ENCODE results near the gene EPSTI1.
A peak's percentile ranks its signal among the peaks of the same experiment; 100 is the strongest.

The EPSTI1 gene

DNA sequence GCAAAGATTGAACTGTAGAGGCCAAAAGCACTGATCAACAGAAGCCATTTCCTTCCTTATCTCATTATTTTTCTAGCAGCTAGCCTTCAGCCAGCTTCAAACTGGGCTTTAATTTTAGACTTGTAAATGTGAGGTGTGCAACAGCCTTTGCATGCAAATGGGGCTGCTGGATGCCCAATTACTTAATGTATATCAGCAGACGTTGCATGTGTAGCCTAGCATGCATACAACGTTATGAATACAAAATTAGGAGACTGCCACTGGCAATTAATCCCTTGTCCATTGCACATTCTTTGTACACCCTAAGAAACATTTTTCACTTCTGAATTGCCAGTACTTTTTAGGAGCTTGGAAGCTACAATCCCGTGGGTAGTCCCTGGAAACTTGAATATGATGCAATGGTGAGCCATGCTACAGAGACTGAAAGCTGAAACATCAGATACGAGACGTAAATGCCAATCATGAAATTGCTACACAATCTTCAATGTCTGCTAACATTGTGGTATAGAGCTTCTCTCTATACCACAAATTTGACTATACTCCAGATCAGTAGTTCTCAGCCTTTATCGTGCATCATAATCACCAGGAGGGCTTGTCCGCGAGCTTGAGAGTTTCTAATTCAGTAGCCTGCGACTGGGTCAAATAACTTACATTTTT, 20.2 kb downstream of the EPSTI1 start:
- no peak for DNase-seq (ENCODE audit: low spot score)

DNA sequence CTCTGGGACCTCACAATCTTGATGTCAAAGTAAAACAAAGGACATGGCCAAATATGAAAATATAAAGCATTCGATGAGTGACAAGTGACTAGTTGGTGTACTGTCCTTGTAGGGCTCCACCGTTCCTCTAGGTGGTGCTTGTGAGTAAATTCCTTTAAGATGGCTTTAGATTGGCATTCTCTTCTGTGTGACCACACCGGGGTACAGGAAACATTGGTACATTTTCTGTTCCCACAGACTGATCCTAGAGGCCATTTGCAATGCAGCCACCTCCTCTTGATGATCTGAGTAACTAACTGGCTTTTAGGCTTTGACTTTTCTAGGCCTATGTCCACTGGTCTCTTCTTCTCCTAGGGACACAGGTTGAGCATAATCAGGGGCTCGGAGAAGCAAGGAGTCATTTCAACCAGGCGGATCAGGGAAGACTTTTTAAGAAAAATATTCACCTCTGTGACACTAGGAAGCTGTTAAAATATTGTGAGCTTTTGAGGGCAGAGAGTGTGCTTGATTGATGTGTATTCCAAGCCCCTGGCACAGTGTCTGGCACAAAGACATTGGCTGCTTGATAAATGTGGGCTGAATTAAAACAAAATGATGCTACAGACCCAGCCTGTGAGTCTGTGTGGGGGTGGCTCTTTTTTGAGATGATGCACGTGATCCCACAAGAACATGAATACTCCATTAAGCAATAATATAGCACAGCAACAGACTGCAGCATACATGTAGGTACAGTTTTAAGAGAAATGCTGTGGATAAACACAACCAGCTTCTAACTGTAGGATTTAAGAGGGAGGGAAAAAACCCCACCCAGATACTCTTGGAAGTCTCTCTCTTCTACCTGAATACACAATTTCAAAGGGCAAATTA, 21.0 kb downstream of the EPSTI1 start:
- DNase-seq (ENCODE audit: low spot score): peak; percentile 44

DNA sequence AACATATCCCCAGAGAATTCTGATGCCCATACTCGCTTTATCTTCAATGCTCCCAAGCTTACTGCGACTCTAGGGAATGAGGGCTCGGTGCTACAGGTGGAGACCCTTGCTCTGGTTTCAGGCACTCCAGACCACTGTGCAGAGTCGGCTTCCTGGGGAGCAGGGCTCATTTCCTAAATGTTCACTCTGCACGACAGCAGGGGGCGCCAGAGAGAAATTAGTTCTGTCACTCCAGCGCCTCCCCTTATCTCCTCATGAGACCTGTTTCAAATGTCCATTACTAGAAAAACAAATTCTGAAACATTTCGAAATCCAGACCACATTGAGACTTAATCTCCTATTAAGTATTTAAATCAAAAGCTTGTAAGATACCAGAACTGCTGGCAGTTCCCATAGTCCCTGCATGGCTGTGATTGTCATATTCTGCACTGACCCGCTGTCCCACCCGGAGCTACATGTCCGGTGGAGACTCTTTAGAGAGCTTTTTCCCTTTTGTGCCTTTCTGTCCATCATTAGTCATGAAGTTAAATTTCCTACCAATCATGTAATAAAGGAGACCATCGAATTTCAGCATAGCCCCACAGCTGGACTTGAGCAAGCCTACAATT, 22.4 kb downstream of the EPSTI1 start:
- peak; percentile 58 for DNase-seq (ENCODE audit: low spot score)

DNA sequence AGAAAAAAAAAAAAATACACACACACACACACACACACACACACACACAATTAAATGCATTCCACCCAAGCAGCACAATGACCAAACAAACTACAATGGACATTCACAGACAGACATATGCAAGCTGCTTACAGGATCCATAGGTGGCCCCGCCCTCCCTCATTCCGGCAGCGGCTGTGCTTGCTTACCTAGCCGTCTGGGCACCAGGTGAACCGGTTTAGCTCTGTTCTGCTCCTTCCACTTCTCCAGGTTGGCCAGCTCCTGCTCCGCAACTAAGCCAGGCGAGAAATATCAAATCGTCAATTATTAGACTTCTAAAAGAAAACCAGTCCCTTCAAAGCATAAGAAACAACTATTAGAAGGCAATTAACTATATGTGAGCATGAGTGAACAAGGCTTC, 23.1 kb downstream of the EPSTI1 start:
- DNase-seq (ENCODE audit: low spot score): no peak

DNA sequence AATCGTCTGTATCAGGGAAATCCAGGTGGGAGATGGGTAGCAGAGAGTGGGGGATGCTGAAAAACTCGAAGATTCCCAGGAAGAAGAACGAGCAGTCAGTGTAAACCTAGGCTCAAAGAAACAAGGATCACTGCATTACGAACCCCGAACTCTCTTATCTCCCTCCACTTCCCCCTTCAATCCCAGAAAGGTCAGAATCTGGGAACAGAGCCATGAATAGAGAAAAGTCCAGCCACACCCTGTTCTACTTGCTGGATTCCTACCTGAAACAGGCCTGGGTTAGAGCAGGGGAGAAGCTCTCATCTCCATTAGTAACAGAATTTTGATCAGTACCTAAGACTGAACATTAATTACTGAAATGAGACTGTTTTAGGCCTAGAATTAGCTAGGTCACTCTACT, 24.4 kb downstream of the EPSTI1 start:
- no peak for DNase-seq (ENCODE audit: low spot score)

DNA sequence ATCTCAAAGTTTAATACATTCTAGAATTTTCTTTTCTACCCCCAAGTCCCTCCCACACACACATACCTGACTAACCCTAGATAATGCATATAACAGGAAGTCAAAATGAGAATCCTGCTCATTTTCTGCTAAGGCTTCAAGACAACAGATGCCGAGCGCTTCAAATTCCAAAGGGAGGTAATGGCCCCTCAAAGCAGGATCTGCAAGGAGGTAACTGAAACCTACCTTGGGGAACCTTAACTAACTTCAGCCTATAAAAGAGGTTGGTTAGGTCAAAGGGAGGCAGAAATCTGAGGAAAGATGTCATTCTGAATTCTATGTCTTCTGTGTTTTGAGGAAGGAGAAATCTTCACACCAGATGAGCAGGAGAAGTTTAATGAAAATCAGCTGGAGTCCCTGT, 26.8 kb downstream of the EPSTI1 start:
- no peak for DNase-seq (ENCODE audit: low spot score)

DNA sequence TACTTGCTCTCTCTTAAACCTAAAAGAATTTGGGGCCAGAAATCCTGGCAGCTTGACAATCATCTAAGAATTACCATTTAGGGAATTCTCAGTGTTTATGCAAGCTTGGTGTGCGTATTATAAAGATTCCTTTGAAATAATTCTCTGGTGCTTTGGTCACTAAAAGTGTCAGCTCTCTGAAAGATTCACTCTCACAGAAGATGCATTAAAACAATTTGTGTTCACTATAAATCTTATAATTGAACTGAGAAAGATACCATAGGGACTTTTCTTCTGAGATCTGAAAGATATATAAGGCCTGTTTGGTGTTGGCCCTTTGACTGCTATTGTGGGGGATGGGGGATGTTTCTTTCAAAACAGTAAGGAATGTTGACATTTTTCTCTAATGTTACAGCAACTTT, 27.3 kb downstream of the EPSTI1 start:
- DNase-seq (ENCODE audit: low spot score): no peak

DNA sequence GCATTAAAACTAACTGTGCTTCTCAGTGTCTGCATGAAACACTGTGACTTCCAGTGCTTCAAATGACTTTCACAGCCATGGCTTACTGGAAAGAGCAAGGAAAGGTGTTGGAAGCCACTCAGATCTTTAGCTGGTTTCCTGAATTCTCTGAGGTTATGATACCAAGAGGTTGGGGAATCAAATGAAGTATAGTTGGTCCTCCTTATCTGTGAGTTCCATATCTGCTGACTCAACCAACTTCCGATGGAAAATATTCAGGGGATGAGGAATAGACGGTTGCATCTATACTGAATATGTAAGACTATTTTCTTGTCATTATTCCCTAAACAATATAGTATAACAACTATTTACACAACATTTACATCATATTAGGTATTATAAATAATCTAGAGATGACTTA, 32.4 kb downstream of the EPSTI1 start:
- no peak for DNase-seq (ENCODE audit: low spot score)

DNA sequence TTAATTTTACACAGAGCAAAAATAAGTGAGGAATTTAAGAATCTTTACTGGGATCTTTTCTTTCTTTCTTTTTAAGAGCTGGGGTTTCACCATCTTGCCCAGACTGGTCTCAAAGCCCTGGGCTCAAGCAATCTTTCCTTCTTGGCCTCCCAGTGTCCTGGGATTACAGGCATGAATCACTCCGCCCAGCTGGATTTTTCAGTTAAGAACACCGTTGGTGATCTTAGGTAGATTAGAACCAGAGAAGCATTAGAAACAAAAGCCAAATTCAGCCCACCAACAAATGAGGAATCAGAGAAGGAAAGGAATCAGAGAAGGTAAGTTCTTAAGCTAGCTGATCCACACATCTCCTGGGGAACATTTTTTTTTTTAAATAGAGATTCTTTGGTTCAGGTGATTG, 34.2 kb downstream of the EPSTI1 start:
- no peak for DNase-seq (ENCODE audit: low spot score)

DNA sequence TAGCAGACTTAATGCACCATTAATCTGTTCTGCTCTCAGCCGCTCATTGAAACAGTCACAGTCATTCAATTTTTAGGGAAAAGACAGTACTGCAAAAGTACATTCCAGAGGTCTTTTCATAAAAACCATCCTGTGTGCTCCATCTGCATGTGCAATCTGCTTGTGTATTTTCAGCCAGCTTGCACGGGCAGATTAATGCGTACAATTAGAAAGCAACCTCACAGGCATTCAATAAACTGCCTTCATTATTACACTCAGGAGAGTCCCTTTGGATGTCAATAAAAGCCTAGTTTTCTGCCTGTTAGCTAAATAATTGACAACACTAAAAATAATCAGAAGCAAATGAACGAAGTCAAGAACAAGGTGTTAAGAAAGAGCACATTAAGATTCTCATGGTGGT, 41.9 kb downstream of the EPSTI1 start:
- peak; percentile 9 for DNase-seq (ENCODE audit: low spot score)

DNA sequence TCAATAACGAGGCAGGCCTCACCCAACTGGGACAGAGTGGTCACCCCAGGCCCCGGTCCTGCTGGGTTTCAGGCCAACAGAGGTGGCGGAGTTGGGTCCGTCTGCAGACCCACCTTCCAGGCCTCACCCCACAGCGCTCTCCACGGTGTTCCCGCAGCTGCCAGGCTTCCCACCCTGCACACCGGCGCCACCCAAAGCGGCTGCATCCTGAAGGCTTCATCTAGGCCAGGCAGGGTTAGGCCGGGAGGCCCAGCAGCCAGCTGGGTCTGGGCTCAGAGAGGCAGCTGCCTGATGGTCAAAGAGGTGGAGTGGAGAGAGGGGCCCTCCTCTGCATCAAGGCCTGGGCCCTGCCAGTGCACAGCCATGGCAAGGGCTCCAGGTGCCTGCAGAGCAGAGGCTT, 44.1 kb downstream of the EPSTI1 start:
- DNase-seq (ENCODE audit: low spot score): no peak

DNA sequence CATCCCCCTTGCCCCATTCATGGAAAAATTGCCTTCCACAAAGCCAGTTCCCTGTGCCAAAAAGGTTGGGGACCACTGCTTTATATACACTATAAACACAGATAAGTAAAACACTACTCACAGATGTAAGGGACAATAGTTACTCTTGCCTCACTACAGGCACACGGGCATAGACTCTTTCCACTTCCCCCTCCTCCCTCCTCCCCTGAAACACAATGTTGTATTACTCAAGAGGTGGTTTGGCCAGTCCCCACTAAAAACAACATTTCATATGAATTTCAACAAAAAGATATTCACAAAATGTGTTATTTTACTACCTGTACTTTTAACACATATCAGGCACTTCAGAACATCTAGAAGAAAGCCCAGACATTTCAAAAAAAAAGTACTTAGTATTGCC, 45.1 kb downstream of the EPSTI1 start:
- no peak for DNase-seq (ENCODE audit: low spot score)

DNA sequence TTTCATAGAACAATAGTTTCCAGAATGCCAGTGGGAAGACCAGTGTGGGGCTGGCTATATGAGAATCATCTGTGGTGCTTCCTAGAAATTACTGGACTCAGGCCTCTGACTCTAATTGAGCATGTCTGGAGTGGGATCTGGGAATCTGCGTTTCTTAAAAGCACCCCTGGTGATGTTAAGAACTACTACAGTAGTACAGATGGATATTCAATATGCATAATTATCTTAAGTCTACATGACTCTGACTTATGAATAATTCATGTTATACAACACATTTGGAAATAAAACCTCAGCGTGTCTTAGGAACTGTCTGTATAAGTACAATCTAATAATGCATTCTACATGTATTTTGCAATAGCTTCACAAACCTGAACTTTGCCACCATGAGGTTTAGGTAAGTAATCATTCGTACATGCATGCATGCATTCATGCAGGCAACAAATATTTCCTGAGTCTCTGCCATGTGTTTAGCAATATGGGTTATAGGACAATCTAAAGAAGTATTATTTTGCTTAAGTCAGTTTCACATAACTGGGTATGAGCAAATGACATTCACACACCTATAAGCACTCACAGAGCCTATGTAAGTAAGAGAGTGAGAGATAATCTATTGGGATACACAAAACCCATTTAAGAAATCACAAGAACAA, 62.0 kb downstream of the EPSTI1 start:
- DNase-seq (ENCODE audit: low spot score): no peak

DNA sequence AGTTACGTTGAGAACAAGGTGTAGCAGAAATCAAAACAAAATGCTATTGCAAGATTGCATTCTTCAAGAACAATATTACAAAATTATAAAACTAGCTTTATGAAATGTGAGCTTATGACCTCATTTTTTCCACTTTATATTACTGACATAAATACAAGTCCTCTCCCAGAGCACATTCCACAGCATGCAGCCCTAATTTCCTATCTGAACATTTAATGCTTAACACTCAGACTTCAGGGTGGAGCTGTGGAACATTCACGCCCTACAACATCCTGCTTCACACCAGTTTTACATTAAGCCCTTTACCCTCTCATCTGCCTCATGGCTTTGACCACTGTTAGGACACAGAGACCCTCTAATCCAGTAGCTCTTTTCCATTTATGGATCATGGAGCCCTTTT, 65.5 kb downstream of the EPSTI1 start:
- DNase-seq (ENCODE audit: low spot score): no peak

DNA sequence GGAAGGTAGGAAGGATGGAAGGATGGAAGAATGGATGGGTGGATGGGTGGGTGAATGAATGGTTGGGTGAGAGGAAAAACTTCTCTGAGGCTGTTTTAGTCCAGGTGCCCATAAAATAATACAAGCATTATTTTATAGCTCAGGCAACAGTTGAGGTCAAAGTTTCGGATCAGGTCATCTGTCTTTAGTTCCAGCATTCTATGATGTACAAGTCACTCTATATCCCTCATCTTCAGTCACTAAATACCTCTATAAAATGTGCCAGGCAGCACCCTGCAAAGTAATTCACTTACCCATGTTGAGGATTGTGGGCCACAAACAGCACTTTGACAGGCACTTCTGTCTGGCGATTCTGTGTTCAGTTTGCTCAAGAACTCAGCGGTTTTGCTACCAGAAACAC, 66.0 kb downstream of the EPSTI1 start:
- DNase-seq (ENCODE audit: low spot score): no peak

DNA sequence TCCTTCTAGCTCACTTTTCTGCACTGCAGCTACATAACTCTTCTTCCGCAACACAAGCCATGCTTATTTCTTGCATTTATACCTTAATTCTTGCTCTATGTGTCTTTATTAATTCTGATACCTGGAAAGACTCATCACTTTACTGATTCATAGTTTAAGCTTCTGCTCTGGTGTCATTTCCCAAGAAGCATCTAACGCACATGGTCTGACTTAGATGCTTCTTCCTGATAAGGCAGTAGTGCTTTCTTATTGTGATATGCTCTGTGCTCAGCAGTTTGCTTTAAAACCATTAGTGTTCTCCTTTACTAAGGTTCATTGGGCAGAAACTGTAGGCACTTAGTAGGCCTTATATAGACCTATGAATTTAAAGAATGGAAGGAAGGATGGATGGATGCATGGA, 66.4 kb downstream of the EPSTI1 start:
- DNase-seq (ENCODE audit: low spot score): no peak

DNA sequence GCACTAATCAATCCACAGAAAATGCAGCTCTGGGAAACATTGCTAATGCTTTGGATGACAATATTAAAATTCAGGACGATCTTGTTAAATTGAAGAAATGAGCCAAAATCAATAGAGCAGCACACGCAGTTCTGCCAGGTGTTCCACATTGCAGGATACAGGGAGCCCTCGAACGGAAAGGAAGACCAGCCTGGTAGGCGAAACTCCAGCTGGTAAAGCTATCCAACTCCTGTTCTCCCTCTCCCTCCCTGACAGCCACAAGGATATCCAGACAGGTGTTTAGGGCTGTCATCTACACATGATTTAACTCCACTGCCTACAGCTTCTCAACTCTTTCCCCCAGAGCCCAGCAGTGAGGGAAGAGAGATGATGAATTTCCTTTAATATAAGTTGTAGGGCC, 67.7 kb downstream of the EPSTI1 start:
- DNase-seq (ENCODE audit: low spot score): no peak

DNA sequence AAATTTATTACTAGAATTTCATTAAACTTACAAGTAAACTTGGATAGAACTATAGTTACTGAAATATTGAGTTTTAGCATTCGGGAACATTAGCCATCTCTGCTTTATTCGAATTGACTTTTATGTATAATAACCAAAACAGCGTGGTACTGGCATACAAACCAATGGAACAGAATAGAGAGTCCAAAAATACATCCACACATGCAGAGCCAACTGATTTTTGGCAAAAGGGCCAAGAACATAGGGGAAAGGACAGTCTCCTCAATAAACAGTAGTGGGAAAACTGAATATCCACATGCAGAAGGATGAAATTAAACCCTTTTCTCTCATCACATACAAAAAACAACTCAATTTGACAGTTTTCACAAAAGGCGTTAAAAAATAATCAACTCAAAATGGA, 84.3 kb downstream of the EPSTI1 start:
- peak; percentile 15 for DNase-seq (ENCODE audit: low spot score)

DNA sequence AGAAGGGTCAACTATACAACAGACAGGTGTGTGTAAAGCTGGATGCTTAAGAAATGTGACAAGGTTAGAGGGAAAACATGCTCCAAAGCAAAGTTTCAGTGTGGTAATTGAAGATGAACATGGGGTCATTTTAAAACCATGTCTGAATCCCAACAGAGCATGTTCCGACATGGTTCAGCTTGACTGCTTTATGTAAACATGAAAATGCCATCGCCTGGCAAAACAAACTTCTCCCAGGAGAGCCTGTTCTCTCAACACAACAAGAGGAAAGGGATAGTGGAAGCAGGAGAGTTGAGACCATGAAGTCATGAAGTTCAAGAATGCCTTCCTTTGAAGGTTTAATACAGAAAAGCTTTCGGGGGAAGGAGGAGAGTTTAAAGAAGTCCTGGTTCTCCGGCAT, 85.8 kb downstream of the EPSTI1 start:
- DNase-seq (ENCODE audit: low spot score): no peak

DNA sequence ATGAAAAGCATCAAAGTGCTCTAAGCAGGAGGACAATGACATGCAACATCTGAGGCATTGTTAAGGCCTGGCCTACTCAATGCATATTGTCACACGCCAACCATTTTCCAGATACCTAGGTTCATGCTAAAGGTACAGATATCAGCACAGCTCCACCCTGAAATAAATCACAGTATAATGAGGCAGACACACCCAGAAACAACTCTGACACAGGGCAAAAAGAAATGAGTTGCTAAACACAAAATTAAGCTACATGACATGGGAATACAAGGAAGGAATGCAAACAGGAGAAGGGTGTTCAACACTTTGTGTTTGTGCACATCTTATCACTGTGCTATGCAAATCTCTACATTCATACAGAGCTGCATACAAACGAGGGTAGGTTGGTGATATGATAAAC, 86.5 kb downstream of the EPSTI1 start:
- no peak for DNase-seq (ENCODE audit: low spot score)

DNA sequence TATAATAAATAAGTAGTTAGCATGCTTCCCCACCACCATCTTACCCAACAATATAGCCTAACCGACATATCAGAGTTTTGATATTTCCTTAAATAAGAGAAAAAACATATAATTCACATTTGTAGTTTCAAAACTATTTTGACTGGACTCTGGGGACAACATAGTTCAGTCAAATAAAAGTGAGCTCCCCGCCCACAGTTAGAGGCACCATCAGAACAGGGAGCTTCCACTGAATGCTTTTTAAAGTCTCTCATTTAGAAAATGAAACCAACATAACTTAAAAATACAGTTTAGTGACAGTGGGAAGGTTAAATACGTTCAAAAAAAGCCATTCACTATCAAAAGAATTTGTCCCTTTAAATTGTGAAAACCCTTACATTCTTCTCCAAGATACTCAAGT, 92.8 kb downstream of the EPSTI1 start:
- no peak for DNase-seq (ENCODE audit: low spot score)

DNA sequence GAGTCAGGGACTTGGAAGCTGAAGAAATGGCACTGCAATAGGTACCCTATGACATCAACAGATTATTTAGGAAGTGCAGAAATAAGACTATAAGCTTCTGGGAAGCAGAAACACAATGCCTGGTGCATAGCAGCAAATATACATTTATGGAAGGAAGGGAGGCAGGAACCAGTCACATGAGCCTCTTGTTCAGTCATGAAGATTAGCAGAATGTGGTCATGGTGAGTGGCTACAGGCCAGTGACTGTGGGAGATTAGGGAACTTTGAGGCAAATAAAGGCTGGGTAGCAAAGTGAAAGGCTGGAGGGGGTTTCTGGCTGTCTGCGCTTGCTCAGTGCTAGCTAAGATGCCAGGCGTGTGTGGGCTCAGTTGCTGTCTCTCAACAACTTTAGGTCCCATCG, 96.3 kb downstream of the EPSTI1 start:
- DNase-seq (ENCODE audit: low spot score): no peak

DNA sequence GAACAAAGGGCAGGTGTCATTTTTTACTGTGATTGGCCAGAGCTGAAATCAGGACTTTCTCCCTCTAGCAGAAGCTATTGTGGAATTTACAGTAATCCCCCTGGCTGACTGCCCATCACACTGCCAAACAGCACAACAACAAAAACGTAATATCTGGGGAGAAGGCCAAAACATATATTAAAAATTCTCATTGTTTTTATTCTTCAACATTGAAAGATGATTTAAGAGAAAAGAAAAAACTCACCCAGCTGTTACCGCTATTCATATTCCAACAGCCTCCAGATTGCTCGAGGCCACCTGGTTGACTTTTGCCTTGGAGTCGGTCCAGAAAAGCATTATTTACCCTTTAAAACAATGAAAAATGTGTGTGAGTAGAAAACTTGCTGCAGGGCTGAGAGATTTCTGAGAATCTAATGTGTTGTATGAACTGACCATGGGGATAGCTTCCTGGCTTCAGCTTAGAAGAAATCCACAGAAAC, 97.2 kb downstream of the EPSTI1 start:
- DNase-seq (ENCODE audit: low spot score): no peak
